GM21737 (cell line): Measurements from ENCODE around the gene SPARC.
"Not testable (repeated sequence)": the region's sequence is repeated elsewhere in the genome, so short reads cannot be mapped to it uniquely, and the experiment has no call there.

Source experiments
- ATAC-seq: cut with Tn5 transposase; IDR thresholded peaks from one replicate; pipeline ENCODE4 v1.9.1; 2021; ENCODE audit warnings: mild to moderate bottlenecking, moderate library complexity; ENCODE audit not compliant: unreplicated experiment

The SPARC gene, protein sequence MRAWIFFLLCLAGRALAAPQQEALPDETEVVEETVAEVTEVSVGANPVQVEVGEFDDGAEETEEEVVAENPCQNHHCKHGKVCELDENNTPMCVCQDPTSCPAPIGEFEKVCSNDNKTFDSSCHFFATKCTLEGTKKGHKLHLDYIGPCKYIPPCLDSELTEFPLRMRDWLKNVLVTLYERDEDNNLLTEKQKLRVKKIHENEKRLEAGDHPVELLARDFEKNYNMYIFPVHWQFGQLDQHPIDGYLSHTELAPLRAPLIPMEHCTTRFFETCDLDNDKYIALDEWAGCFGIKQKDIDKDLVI

GRCh38 chr5:151686674-151687407 is at the start of gene SPARC:
TSS of gene SPARC (minus strand) at chr5:151686915. CDS start at chr5:151676188, 10,727 bp downstream.
- ATAC-seq = peak; percentile 82

DNA sequence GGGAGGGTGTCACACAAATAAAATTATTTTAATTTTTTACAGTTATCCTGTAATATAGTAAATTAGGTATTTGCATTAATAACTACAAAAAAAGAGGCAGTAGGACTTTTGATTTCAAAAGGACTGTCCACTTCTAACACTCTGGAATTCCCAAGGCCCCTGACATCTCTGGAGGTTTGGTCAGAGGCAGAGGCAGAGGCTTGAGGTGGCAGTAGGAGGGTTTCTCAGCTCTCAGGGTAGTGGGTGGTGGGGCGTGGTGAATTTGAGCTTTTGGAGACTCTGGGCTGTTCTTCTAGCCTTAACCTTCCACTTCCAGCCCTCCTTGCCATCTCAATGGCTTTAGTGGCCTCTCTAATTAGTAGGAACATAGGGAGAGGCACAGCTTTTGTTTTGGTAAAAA is 48.9 kb upstream of the SPARC start:
- no peak for ATAC-seq

DNA sequence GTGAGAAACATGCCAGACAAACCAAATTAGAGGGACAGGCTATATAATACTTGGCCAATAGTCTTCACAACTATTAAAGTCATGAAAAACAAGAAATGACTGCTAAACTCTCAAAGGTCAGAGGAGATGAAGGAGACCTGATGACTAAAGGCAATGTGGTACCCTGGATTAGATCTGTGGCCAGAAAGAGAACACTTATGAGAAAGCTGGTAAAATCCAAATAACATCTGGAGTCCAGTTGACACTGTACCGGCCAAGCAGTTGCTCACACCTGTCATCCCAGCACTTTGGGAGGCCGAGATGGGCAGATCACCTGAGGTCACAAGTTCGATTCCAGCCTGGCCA is 47.3 kb upstream of the SPARC start:
- ATAC-seq = no peak

DNA sequence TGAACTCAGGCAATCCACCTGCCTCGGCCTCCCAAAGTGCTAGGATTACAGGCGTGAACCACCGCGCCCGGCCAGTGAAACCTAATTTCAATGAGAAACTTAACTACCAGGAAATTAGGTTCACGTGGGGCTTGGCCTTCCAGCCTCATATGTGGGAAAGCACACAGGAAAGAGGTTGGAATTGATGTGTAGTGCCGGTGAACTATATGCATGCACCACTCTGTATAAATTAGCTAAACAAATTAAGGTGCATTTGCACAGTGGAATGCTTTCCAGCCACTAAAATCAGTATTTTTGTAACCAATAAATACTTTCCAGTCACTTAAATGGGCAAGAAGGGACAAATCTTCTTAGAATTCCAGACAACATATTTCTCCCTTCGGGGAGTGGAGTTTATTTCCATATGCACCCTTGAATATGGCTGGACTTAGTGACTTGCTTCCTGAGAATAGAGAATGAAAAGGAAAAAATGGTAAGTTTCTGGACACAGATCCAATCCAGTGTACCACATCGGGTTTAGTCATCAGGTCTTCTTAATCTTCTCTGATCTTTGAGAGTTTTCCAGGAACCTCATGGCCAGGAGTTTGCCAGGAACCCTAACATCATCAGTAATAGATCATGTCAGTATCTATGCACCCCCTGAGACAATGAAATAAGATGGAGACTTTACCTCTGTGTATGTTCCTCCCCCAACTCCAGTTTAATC is 46.8 kb upstream of the SPARC start:
- ATAC-seq = no peak

- no peak for ATAC-seq
Measured at GRCh38 chr5:151730381-151730780, 43.7 kb upstream of the SPARC start.

DNA sequence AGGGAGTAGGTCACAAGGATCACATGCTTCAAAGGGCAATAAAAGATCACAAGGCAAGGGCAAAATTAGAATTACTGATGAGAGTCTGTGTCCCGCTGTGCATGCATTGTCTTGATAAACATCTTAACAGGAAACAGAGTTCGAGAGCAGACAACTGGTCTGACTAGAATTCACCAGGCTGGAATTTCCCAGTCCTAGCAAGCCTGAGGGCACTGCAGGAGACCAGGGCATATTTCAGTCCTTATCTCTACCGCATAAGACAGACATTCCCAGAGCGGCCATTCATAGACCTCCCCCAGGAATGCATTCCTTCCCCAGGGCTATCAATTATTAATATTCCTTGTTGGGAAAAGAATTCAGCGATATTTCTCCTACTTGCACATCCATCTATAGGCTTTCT is 42.9 kb upstream of the SPARC start:
- not testable (repeated sequence) for ATAC-seq

DNA sequence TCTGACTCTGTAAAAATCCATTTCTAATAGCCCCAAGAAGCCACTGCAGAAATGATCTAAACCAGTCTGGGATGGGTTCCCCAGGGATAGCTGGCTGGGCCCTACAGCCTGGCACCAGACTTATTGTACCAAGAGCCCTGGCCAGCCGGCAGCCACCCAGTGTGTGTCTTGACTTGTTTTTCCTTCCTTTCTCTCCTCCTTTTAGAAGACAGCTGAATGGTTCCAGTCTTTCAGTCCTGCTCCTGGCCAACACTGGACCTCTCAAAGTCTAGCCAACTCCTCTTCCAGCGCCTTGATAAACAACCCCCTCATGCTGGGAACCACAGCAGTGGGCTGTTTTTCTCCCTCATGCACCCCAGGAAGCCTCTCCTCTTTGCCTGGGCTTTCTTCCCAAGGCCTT is 37.6 kb upstream of the SPARC start:
- no peak for ATAC-seq

- no peak for ATAC-seq
Measured at GRCh38 chr5:151722546-151722945, 35.8 kb upstream of the SPARC start.

DNA sequence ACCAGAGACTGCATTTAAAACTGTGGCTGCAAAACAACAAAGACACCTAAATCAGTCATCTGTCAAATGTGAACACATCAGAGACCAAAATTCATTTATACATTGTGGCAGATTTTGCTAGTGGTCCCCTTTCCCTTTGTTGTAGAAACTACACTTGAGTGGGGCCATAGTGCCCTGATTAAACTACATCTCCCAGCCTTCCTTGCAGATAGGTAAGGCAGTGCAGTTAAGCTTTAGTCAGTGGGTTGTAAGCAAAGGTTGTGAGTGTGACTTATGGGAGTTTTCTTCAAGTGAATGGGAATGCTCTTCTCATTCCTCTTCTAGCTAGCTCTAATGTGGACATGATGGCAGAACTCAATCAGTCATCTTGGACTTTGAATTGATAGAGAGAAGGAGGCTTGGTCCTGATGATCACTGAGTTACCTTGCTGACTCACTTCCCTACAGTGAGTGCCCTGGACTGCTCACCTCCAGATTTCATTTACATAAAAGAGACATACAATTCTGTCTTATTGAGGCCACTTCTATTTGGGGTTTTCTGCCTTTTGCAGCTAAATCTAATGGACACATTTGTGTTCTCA is 35.2 kb upstream of the SPARC start:
- ATAC-seq = no peak

- ATAC-seq = peak; percentile 84
Measured at GRCh38 chr5:151721087-151721646, 34.5 kb upstream of the SPARC start.

- ATAC-seq = no peak
Measured at GRCh38 chr5:151720215-151720614, 33.5 kb upstream of the SPARC start.

- ATAC-seq = no peak
Measured at GRCh38 chr5:151719228-151720000, 32.7 kb upstream of the SPARC start.

DNA sequence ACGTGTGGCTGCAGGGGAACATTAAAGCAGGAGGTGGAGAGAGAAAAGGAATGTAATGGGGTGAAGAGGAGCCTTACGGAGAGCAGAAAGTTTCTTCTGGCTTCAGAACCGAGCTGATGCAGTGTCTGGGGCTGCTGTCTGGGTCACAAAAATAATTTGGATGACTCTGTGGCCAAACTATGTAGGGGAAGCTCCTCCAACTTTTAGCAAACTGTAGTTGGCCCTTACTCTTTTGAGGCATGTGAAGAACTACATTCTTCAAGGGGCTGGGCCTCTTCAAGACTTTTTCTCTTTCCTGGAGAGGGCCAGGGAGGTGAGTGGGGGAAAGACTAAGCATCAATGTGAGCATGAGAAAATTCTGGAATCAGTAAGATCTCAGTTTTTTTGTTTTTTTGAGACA is 31.9 kb upstream of the SPARC start:
- ATAC-seq = no peak

- no peak for ATAC-seq
Measured at GRCh38 chr5:151718153-151718552, 31.4 kb upstream of the SPARC start.

DNA sequence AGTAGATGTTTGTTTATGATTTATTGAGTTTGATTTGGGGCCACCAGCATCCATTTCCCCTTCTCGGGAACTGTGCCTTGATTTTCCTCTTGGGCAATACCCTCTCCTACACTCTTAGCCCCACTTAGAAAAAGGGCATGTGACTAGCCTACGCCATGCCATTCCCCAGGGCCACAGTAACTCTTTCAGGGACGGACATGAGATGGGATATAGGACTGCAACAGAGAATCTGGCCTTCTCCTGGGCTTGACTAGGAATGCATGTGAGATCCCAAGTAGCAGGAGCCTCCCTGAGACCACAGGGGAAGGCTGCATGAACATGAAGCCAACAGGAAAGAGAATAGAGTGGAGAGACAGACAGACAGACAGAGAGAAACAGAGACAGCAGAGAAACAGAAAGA is 30.7 kb upstream of the SPARC start:
- ATAC-seq = no peak

DNA sequence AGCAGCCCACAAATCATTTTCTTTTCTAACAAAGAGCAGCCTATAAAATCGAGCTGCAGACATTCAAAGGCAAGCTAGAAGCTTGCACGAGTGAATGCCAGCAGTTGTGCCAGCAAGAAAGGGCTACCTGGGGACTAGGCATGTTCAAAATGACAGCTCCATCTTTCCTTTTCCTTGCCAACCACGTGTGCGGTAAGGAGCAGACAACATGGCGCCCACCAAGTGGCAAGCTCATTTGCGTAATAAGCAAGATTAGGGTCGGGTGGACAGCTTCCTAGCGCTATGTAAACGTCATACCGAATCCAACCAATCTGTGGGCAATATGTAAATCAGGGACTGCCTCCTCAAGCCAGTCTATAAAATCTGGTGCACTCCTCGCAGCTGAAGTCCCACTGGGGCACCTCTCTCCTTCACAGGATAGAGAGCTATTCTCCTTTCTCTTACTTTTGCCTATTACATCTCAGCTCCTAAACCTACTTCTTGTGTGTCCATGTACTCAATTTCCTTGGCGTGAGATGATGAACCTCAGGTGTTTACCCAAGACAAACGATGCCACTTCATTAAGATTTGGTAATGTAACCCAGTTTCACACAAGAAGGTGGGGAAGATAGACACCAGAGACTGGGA is 22.5 kb upstream of the SPARC start:
- no peak for ATAC-seq

- ATAC-seq = no peak
Measured at GRCh38 chr5:151708126-151708525, 21.4 kb upstream of the SPARC start.

DNA sequence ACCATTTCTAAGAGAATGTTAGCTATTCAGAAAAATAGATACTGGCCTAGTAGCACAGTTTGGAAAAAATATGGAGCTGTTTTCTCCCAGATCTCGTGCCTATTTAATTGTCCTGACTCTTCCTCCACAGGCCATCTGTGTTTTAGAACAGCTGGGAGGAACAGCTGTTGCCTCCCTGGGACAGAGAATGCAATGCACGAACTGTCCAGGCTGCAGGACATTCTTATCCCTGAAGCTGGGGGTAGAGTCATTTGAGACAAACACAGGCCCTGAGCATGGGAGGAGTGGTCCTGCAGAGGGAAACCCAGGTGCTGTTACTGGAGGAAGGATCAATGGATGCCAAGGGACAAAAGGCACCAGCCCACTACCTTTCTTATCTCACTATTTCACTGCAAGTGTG is 20.9 kb upstream of the SPARC start:
- ATAC-seq = no peak

GRCh38 chr5:151706906-151707305 is 20.2 kb upstream of the SPARC start:
- ATAC-seq = no peak

- no peak for ATAC-seq
Measured at GRCh38 chr5:151703780-151704179, 17.1 kb upstream of the SPARC start.
